DND-41 (cell line): ENCODE data around the gene ATP8A2.

ENCODE experiments used
- EZH2 ChIP-seq: IDR thresholded peaks from 3 replicates; pipeline ENCODE4 v1.6.1; 2012; ENCODE audit warnings: borderline replicate concordance, low read depth, mild to moderate bottlenecking, moderate library complexity, low read length, inconsistent platforms; ENCODE audit not compliant: severe bottlenecking
- TF ChIP-seq, protein P1 (sequence below): IDR thresholded peaks from 2 replicates; pipeline ENCODE4 v1.5.1; 2012; ENCODE audit warnings: borderline replicate concordance, low read length, moderate library complexity, mild to moderate bottlenecking; ENCODE audit not compliant: poor library complexity, severe bottlenecking; ENCODE audit errors: extremely low read depth

DNA sequence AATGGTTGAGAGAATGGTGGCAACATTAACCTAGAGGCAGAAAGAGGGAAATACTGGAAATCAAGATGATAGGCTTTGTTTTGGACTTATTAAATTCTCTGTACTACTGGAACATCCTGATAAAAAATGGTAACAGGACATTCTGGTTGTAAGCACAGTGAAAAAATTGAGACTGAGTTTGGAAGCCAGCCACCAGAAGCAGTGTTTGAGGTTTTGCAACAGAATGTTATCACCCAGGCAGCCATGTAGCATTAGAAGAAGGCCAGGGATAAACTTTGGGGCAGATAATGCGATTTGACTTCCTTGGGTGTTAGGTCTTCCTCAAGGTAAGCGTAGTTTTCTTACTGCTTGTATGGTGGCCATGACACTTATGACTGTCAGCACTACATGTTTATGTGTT is 307.4 kb downstream of the ATP8A2 start:
- TF ChIP-seq, protein P1, sequence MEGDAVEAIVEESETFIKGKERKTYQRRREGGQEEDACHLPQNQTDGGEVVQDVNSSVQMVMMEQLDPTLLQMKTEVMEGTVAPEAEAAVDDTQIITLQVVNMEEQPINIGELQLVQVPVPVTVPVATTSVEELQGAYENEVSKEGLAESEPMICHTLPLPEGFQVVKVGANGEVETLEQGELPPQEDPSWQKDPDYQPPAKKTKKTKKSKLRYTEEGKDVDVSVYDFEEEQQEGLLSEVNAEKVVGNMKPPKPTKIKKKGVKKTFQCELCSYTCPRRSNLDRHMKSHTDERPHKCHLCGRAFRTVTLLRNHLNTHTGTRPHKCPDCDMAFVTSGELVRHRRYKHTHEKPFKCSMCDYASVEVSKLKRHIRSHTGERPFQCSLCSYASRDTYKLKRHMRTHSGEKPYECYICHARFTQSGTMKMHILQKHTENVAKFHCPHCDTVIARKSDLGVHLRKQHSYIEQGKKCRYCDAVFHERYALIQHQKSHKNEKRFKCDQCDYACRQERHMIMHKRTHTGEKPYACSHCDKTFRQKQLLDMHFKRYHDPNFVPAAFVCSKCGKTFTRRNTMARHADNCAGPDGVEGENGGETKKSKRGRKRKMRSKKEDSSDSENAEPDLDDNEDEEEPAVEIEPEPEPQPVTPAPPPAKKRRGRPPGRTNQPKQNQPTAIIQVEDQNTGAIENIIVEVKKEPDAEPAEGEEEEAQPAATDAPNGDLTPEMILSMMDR = no peak
- TF ChIP-seq EZH2 = no peak
